ENCODE data around the gene BACH1.
"Not testable (repeated sequence)": the region's sequence is repeated elsewhere in the genome, so short reads cannot be mapped to it uniquely, and the experiment has no call there.

The BACH1 gene

DNA sequence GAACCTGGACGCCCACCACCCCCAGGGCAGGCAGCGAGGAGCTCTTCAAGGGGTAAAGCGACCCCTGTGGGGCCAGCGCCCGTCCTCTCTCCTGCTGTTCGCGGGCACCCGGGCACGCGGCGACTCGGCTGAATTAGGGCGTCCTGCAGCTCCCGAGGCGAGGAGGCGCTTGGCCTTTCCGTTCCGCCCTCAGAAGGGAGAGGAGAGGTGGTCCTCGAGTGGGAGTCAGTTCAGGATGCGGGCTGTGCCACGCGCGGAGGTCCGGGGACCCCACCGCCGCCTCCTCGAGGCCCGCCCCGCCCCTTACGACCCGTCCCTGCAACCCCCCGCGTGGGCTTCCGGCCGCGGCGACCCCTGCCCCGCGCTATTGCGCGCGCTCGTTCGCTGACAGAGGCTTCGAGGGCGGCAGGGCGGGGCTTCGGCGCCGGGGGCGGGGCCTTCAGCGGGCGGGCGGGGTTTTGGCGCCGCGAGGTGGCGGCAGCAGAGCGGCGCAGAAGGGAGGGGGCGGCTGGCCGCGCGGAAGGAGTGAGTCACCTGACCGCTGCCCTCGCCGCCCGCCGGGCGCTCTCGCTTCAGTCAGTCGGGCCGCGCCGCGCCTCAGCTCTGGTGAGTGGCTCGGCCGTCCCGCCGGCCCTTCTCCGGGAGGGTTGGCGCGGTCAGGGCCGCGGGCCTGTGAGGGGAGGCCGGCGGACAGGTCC, at the start of gene BACH1:
TSS of gene BACH1 (plus strand) at position 575 of the 698 bp plus-strand sequence. CDS start 22,359 bp downstream, outside the sequence.
- DNase-seq: peak; percentile 20

DNA sequence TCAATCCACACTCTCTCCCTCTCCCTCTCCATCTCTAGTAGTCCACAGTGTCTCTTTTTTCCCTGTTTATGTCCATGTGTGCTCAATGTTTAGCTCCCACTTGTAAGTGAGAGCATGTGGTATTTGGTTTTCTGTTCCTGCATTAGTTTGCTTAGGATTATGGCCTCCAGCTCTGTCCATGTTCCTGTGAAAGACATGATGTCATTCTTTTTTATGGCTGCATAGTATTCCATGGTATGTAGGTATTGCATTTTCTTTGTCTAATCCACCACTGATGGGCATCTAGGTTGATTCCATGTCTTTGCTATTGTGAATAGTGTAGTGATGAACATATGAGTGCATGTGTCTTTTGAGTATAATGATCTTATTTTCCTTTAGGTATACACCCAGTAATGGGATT, 49.4 kb upstream of the BACH1 start:
- not testable (repeated sequence) for DNase-seq

DNA sequence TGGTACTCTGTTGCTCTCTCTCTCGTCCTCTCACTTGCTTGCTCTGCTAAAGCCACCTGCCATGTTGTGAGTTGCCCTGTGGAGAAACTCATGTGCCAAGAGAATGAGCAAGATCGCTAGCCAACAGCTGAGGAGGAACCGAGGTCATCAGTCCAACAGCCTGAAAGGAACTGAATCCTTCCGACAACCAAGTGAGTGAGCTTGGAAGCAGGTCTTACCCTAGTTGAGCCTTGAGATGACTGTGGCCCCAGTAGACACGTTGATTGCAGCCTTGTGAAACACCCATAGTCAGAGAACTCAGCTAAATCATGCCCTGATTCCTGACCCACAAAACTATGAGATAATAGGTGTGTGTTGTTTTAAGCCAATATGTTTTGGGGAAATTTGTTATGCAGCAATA, 48.1 kb upstream of the BACH1 start:
- DNase-seq: no peak

DNA sequence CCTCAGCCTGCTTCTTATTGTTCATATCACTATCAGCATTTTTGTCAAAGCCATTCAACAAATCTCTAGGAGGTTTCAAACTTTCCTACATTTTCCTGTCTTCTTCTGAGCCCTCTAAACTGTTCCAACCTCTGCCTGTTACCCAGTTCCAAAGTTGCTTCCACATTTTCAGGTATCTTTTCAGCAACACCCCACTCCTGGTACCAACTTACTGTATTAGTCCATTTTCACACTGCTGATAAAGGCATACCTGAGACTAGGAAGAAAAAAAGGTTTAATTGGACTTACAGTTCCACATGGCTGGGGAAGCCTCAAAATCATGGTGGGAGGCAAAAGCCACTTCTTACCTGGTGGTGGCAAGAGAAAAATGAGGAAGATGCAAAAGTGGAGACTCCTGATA, 44.9 kb upstream of the BACH1 start:
- DNase-seq: not testable (repeated sequence)

DNA sequence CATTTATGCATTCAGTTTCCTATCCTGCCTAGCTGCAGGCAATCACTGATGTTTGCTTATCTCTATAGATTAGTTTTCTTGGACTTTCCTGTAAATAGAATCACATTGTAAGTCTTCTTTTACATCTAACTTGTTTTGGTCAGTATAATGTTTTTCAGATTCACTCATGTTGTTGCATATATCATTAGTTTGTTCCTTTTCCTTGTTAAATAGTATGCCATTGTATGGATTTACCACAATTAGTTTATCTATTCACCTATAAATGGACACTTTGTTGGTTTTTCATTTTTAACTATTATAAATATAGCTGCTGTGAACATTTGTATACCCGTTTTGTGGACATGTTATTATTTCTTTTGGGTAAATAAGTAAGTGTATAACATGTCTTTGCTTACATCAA, 44.2 kb upstream of the BACH1 start:
- no peak for DNase-seq

DNA sequence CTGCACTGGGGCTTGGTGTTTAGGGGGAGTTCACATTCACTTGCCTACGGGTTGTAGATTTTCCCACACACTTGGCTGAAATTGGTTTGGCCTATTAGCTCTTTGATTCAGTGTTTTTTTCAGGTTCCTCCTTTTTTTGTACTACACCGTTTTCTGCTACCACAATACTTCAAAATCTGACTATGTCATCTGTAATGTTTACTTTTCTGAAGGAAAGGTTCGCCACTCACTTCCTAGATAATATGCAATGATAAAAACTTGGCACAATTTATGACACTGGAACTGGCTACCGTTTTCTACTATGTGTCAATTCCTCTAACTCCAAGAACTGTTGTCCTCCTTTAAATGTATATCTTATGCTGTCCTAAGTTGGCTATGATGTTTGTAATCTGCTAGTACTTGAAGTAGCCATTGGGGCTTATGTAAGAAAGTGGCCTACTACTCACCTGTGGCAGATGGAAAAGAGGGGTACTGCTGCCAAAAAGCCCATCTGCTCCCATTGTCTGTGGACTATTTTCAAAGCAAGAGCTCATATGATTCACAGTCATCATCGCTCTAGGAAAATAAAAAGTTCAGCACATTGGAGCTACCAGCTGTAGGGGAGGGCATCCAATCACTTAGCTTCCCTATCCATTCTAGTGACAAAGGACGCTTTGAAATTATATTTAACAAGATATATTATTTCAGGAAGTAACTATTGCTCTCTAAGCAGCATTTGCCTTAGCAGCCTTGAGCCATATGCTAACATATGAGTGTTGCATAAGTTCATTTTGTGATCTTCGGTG, 42.4 kb upstream of the BACH1 start:
- no peak for DNase-seq

DNA sequence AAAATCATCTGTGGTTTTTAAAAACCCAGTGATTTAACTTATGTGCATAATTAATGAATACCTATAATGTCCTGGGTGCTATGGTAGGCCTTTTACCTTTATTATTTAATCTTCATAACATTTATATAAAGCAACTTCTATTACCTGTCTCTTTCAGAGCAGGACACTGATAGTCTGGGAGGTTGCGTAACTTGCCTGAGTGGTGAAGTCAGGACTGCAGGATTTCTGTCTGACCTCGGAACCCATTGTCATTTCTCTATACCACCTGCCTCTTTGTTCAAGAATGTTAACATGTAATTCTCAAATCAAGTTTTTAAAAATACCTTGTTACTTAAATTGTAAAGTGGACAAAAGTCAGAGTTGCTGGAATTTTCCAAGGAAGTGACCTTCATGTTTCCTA, 41.0 kb upstream of the BACH1 start:
- DNase-seq: no peak

DNA sequence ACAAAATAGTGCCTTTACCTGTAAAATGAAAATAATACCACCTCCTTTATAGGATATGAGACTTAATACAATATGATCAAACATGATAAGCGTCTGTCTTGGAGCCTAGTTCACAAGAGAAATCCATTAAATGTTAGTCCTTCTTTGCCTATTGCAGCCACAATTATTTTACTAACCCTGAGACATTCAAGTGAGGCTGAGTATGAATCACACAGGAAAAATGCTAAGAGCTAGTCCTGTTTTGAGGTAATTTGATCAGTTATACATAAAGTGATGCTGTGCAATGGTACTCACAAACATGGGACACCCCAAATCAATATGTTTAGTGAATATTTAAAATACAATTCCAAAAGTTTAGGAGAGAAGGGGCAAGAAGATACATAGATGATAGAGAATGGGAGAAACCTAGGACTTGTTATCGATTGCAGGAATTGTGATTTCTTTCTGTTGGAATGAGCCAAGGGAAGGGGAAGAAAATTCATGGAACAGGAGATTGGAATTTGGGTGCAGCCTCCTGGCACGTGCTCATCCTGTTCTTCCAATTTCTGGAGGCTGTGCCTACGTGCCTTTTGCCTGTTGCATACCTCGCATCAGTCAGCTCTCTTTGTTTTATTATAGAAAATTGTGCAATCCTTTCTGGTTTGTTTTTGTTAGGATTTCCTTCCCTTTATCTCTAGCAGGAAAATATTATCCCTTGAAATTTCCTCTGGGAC, 39.9 kb upstream of the BACH1 start:
- no peak for DNase-seq

DNA sequence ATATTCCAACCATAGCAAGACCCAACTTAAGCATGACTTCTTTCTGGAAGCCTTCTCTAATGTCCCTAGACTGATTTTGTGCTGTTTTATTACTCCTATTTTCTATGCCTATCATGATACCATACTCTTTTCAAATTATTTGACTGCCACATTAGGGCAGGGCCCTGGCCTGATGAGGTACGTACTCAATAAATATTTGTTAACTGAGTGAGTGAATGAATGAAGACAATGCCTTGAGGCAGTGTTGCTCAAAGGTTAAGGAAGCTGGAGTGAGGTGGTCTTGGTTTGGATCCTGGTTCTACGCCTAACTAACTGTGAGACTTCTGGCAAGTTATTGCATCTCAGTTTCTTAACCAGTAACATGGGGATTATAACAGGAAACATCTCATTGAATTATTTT, 38.3 kb upstream of the BACH1 start:
- no peak for DNase-seq

DNA sequence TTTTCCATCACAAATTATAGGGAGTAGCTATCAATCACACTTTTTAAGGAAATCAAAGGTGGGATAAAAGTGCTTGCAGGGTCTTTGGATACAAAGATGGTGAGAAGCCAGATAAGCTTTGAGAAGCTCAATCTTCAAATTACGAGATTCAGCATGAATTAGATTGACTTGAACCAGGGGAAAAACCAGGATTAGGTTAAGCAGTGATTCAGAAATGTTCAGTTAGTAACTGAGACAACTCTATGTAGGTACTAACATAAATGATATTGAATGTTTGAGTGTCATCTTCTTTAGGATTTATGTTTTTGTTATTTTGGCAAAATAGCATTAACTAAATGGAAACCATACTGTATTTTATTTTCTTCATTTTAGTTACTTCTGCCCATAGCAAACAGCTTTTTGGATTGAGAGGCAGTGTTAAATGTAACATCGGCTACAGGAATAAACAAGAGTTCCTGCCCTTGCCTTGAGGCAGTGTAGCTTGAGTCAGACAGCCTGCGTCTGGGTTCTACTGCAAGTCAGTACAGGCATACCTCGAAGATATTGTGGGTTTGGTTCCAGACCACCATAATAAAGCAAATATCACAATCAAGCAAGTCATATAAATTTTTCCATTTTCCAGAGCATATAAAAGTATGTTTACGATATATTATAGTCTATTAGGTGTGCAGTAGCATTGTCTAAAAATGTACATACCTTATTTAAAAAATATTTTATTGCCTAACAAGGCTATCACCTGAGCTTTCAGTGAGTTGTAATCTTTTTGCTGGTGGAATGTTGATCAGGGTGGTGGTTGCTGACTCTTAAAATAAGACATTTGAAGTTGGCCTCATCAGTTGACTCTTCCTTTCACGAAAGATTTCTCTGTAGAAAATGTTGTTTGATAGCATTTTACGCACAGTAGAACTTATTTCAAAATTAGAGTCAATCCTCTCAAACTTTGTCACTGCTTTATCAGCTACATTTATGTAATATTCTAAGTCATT, 36.9 kb upstream of the BACH1 start:
- DNase-seq: no peak

DNA sequence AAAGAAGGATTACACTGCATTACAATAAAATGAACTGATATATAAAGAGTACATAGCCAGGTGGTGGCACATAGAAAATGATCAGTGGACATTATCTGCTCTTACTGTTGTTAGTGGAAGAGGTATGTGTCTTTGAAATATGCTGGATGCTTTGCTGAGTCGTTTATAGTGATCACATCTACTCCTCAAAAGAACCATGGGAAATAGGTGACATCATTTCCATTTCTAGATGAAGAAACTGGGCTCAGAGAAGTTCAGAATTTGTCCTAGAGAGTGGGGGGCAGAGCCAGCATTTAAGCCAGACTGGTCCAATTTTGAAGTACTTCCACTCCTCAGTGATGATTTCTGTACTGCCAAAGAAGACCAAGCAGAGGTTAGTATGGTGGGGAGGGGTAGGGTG, 34.0 kb upstream of the BACH1 start:
- DNase-seq: no peak

DNA sequence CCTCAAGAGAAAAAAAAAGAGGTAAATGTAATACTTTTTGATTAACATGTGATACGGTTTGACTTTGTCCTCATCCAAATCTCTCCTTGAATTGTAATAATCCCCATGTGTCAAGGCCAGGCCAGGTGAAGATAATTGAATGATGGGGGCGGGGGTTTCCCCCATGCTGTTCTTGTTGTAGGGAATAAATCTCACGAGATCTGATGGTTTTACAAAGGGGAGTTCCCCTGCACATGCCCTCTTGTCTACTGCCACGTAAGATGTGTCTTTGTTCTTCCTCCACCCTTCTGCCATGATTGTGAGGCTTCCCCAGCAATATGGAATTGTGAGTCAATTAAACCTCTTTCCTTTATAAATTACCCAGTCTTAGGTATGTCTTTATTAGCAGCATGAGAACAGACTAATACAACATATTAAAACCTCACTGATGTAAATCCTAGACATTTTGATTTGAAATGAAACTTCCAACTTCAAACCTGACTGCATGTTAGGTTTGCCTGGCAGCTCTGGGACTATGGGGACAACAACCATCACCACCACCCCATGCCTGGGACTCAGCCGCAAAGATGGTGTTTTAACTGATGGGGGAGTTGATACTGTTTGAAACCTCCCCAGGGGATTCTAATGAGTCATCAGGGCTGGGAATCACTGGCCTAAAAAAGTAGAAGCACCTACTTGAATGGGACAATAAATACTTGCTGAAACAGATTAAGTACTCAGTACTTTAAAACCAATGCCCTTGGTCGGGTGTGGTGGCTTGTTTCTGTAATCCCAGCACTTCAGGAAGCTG, 32.8 kb upstream of the BACH1 start:
- DNase-seq: no peak

DNA sequence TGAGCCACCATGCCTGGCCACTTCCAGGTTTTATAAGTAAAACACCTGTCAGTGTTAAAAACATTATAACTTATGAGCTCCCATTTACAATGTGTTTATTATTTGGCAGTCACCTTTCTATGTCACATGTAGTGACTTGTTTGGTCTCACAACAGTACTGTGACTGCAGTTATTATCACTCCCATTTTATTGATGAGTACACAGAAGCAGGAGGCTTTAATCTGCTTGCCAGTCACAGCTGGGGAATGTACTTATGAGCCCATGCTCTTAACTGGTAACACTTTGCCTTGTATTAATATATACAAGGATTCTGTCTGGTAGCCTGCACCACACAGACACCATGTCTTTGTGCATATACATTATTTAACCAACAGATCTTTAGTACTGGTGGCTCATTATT, 31.1 kb upstream of the BACH1 start:
- DNase-seq: no peak

DNA sequence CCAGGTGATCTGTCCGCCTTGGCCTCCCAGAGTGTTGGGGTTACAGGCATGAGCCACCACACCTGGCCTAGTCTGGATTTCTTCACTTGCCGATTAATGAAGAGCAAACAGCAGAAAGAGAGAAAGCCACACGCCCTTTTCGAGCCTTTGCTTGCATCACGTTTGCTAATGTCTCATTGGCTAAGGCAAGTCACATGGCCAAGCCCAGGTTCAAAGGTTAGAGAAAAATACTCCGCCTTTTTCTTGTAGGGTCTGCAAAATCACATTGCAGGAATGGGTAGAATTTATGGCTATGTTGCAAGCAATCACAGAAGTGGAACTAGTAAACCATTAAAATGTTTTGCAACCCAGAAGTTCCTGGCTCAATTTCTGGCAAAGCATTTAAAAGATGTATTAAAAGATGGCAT, 26.8 kb upstream of the BACH1 start:
- DNase-seq: no peak

DNA sequence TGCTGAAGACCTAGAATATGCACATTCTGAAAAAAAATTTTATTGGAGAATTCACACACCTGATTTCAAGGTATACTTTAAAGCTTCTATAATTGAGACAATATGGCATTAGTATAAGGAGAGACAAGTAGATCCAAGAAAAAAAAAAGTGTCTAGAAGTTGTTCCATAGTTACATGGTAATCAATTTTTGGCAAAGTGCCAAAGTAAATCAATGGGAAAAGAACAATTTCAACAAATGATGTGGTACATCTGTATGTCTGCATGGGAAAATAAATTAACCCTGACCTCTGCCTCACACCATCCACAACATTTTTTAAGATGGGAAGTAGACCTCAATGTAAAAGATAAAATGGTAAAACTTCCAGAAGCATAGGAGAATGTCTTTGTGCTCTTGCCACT, 21.3 kb upstream of the BACH1 start:
- no peak for DNase-seq

DNA sequence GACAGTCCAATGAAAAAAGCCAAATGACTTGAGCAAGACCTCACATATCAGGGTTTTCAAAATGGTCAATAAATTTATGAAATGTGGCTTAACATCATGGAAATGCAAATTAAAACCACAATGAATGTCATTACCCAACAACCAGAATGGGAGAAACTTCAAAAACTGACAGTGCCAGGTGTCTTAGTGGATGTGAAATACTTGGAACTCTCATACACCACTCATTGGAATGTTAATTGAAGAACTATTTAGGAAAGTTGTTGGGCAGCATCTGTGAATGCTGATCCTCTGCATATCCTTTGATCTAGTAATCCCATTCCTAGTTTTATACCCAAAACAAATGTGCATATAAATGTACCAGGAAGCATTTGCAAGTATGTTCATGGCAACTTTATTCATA, 19.2 kb upstream of the BACH1 start:
- no peak for DNase-seq

DNA sequence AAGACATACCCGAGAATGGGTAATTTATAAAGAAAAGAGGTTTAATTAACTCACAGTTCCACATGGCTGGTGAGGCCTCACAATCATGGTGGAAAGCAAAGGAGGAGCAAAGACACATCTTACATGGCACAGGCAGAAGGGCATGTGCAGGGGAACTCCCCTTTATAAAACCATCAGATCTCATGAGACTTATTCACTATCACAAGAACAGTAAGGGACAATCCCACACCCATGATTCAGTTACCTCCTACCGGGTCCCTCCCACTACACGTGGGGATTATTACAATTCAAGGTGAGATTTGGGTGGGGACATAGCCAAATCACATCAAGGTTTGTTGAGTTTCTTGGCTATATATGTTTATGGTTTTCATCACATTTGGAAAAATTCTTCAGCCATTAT, 16.9 kb upstream of the BACH1 start:
- not testable (repeated sequence) for DNase-seq

DNA sequence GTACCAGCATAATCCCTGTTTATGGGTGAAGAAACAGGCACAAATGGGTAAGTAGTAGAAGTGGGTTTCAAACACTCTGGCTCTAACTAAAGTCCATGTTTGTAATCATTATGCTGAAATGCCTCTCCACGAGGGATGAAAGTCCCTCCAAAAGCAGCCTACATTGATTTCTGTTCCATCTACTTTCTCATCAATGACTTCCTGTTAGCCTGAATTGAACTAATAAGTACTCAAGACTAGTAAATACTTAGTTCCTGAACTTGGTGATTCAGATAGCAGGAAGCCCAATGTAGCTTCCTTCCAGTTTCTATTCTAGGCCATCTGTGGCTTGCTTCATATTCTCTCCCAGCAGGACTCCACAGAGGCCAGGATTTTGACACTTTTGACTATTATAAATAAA, 11.3 kb upstream of the BACH1 start:
- DNase-seq: no peak

DNA sequence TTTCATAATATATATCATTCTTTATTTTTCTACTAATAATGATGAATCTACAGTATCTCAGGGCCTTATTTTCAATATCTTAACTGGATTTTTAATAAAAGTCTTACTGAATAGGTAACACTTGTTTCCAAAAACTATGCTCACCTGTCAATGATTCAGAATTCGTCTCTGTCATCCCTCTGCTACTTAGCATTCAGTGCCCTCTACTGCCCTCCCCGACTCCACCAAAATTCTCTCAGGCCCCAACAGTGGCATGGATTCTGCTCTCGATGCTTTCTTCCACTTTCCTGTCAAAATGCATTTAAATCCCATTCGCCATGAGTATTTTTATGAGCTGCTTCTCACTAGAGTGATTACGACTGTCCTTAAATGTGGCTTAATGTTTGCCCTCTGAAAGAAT, 10.5 kb upstream of the BACH1 start:
- no peak for DNase-seq

DNA sequence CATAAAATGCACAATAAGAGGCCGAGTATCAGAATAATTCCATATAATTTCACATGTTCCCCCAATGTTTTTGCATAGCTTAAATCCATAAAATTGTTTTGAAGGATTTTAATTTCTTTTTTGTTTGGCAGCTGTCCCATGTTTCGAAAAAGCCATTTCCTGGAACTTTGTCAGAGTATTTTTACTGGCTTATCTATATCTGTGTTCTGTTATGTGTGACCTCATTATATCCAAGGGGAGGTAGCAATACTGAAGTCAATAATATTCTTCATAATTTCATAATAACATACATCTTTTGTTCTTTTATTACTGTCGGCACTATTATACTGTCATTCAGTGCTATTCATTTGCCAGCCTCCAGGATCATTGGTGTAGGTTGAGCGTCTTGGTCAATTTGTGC, 9.4 kb upstream of the BACH1 start:
- DNase-seq: no peak

DNA sequence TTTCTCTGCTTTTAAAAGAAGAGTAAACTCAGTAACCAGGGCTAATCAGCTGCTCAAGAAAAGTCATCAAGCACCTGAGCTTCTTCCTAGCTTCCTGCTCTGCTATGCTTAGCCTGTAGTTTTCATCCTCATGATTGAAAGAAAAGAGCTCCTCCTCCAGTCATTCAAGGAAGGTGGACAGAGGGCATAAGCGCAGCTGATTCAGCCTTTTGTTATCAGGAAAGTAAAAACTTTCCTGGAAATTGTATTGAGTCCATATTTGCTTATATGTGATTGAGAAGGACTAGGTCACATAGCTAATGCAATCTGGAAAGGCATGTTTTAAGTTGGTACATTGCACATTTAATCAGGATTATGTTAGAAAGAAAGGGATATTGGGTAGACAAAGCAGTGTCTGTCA, 8.5 kb upstream of the BACH1 start:
- DNase-seq: no peak

DNA sequence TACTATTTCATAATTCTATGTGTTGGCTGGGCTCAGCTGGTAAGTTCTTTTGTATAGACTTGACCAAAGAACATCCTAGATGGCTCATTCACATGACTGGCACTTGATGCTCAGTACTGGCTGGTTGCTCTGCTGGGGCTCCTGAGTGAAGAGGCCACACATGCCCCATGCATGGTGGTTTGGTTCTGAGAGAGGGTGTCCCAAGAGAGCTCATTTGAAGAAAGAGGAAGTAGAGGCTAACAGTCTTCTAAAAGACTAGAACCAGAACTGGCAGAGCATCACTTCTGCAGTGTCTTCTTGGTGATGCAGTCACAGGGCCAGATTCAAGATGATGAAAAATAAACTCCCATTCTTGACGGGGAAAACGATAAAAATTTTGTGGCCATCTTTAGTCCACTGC, 5.2 kb upstream of the BACH1 start:
- no peak for DNase-seq

All from NCI-H187 treated with DMSO at 0.1 percent for 48 hours (cell line).